ENCODE data around the gene CRTAC1. TPM values are rescaled to one million over a fixed set of nuclear protein-coding genes. Genes with fewer than 3 reads are reported as not detected.

The CRTAC1 gene
- total RNA-seq, 2 experiments from 2014 or later = not detected

GRCh38 chr10:97981816-97982215 lies 48.6 kb downstream of the CRTAC1 start:
- no peaks in the 10 kb centered on the region for H3K9me3 Mint-ChIP-seq
- H3K27me3 Mint-ChIP-seq = peaks cover 29% of the 10 kb centered on the region
- POLR2A ChIA-PET = no interaction called here
- H3K27ac Mint-ChIP-seq = no peak overlapping the region
- H3K36me3 Mint-ChIP-seq (ENCODE audit: low read depth) = no peaks in the 10 kb centered on the region
- CTCF ChIA-PET = no interaction called here
- no peaks in the 10 kb centered on the region for H3K4me1 Mint-ChIP-seq
- no peak for DNase-seq
- H3K4me3 Mint-ChIP-seq = no peak overlapping the region

GRCh38 chr10:97977673-97978072 lies 52.7 kb downstream of the CRTAC1 start:
- Mint-ChIP-seq H3K27ac (no peak overlapping the region), H3K9me3 (no peaks in the 10 kb centered on the region), H3K4me3 (no peak overlapping the region), H3K4me1 (no peaks in the 10 kb centered on the region), H3K27me3 (peaks cover 50% of the 10 kb centered on the region), H3K36me3 (ENCODE audit: low read depth) (no peaks in the 10 kb centered on the region)
- DNase-seq = no peak
- CTCF ChIA-PET = interaction anchor here (1.4 kb wide), 1 partner anchor 38 kb away, joined by 3 read pairs; no protein-coding TSS in a partner anchor
- POLR2A ChIA-PET = no interaction called here

GRCh38 chr10:97975598-97975997 lies 54.8 kb downstream of the CRTAC1 start:
- ChIA-PET POLR2A (no interaction called here), CTCF (no interaction called here)
- Mint-ChIP-seq H3K27ac (no peak overlapping the region), H3K9me3 (no peaks in the 10 kb centered on the region), H3K27me3 (peaks cover 51% of the 10 kb centered on the region), H3K36me3 (ENCODE audit: low read depth) (no peaks in the 10 kb centered on the region), H3K4me3 (no peak overlapping the region), H3K4me1 (no peaks in the 10 kb centered on the region)
- DNase-seq = no peak

GRCh38 chr10:97974526-97975525 lies 55.6 kb downstream of the CRTAC1 start:
- CTCF ChIA-PET = no interaction called here

GRCh38 chr10:97974100-97974499 lies 56.3 kb downstream of the CRTAC1 start:
- Mint-ChIP-seq H3K4me1 (no peaks in the 10 kb centered on the region), H3K4me3 (no peak overlapping the region)
- POLR2A ChIA-PET = no interaction called here

More at GRCh38 chr10:97974526-97975525, 55.6 kb downstream of the CRTAC1 start:
- H3K9me3 Mint-ChIP-seq = no peaks in the 10 kb centered on the region
- DNase-seq = no peak
- H3K4me3 Mint-ChIP-seq = no peak overlapping the region
- H3K27me3 Mint-ChIP-seq = peaks cover 54% of the 10 kb centered on the region
- no peaks in the 10 kb centered on the region for H3K36me3 Mint-ChIP-seq (ENCODE audit: low read depth)
- POLR2A ChIA-PET = no interaction called here
- H3K27ac Mint-ChIP-seq = no peak overlapping the region
- H3K4me1 Mint-ChIP-seq = no peaks in the 10 kb centered on the region

GRCh38 chr10:97969538-97970079 lies 60.8 kb downstream of the CRTAC1 start:
- ChIA-PET CTCF (interaction anchor here (1.5 kb wide), 1 partner anchor 28 kb away, joined by 3 read pairs; no protein-coding TSS in a partner anchor), POLR2A (no interaction called here)
- Mint-ChIP-seq H3K9me3 (no peaks in the 10 kb centered on the region), H3K4me1 (no peaks in the 10 kb centered on the region), H3K36me3 (ENCODE audit: low read depth) (no peaks in the 10 kb centered on the region), H3K27me3 (peaks cover 55% of the 10 kb centered on the region), H3K4me3 (no peak overlapping the region), H3K27ac (no peak overlapping the region)
- no peak for DNase-seq

More at GRCh38 chr10:97974100-97974499, 56.3 kb downstream of the CRTAC1 start:
- no peaks in the 10 kb centered on the region for H3K36me3 Mint-ChIP-seq (ENCODE audit: low read depth)
- peaks cover 56% of the 10 kb centered on the region for H3K27me3 Mint-ChIP-seq
- H3K9me3 Mint-ChIP-seq = no peaks in the 10 kb centered on the region
- no peak for DNase-seq
- no peak overlapping the region for H3K27ac Mint-ChIP-seq
- CTCF ChIA-PET = no interaction called here

- ChIA-PET POLR2A (no interaction called here), CTCF (interaction anchor here (0.6 kb wide), 1 partner anchor 101 kb away, joined by 3 read pairs; no protein-coding TSS in a partner anchor)
- no peak for DNase-seq
- H3K4me1 Mint-ChIP-seq = no peaks in the 10 kb centered on the region
- no peak overlapping the region for H3K4me3 Mint-ChIP-seq
- H3K27me3 Mint-ChIP-seq = peaks cover 22% of the 10 kb centered on the region
- H3K36me3 Mint-ChIP-seq (ENCODE audit: low read depth) = no peaks in the 10 kb centered on the region
- no peak overlapping the region for H3K27ac Mint-ChIP-seq
- no peaks in the 10 kb centered on the region for H3K9me3 Mint-ChIP-seq
Measured at GRCh38 chr10:97964748-97965147, 65.7 kb downstream of the CRTAC1 start.

GRCh38 chr10:97961945-97962344 lies 68.5 kb downstream of the CRTAC1 start:
- H3K4me1 Mint-ChIP-seq = no peaks in the 10 kb centered on the region
- ChIA-PET CTCF (no interaction called here), POLR2A (no interaction called here)
- no peaks in the 10 kb centered on the region for H3K9me3 Mint-ChIP-seq
- peaks cover 23% of the 10 kb centered on the region for H3K27me3 Mint-ChIP-seq
- no peak overlapping the region for H3K4me3 Mint-ChIP-seq
- no peaks in the 10 kb centered on the region for H3K36me3 Mint-ChIP-seq (ENCODE audit: low read depth)
- no peak overlapping the region for H3K27ac Mint-ChIP-seq
- no peak for DNase-seq

GRCh38 chr10:97960269-97961056 lies 70.0 kb downstream of the CRTAC1 start:
- H3K36me3 Mint-ChIP-seq (ENCODE audit: low read depth) = no peaks in the 10 kb centered on the region
- H3K4me3 Mint-ChIP-seq = no peak overlapping the region
- peaks cover 26% of the 10 kb centered on the region for H3K27me3 Mint-ChIP-seq
- no peaks in the 10 kb centered on the region for H3K9me3 Mint-ChIP-seq
- CTCF ChIA-PET = no interaction called here
- H3K4me1 Mint-ChIP-seq = no peaks in the 10 kb centered on the region
- H3K27ac Mint-ChIP-seq = no peak overlapping the region
- POLR2A ChIA-PET = no interaction called here
- no peak for DNase-seq

GRCh38 chr10:97949462-97949861 lies 81.0 kb downstream of the CRTAC1 start:
- Mint-ChIP-seq H3K4me1 (no peaks in the 10 kb centered on the region), H3K4me3 (no peak overlapping the region), H3K9me3 (peaks cover 14% of the 10 kb centered on the region), H3K27ac (no peak overlapping the region), H3K36me3 (ENCODE audit: low read depth) (no peaks in the 10 kb centered on the region), H3K27me3 (peaks cover 9% of the 10 kb centered on the region)
- ChIA-PET POLR2A (no interaction called here), CTCF (no interaction called here)
- DNase-seq = no peak

- no peaks in the 10 kb centered on the region for H3K4me1 Mint-ChIP-seq
- CTCF ChIA-PET = no interaction called here
- peaks cover 16% of the 10 kb centered on the region for H3K9me3 Mint-ChIP-seq
- H3K4me3 Mint-ChIP-seq = no peak overlapping the region
- H3K36me3 Mint-ChIP-seq (ENCODE audit: low read depth) = no peaks in the 10 kb centered on the region
- peaks cover 9% of the 10 kb centered on the region for H3K27me3 Mint-ChIP-seq
- no peak for DNase-seq
- no peak overlapping the region for H3K27ac Mint-ChIP-seq
- POLR2A ChIA-PET = no interaction called here
Measured at GRCh38 chr10:97948822-97949221, 81.6 kb downstream of the CRTAC1 start.

GRCh38 chr10:97944772-97945171 lies 85.6 kb downstream of the CRTAC1 start:
- Mint-ChIP-seq H3K4me3 (no peak overlapping the region), H3K27me3 (peaks cover 12% of the 10 kb centered on the region), H3K4me1 (no peaks in the 10 kb centered on the region), H3K9me3 (peaks cover 16% of the 10 kb centered on the region), H3K27ac (no peak overlapping the region), H3K36me3 (ENCODE audit: low read depth) (no peaks in the 10 kb centered on the region)
- ChIA-PET POLR2A (no interaction called here), CTCF (no interaction called here)
- no peak for DNase-seq

- DNase-seq = no peak
- H3K9me3 Mint-ChIP-seq = peaks cover 12% of the 10 kb centered on the region
- H3K4me3 Mint-ChIP-seq = no peak overlapping the region
- ChIA-PET POLR2A (no interaction called here), CTCF (no interaction called here)
- H3K4me1 Mint-ChIP-seq = no peaks in the 10 kb centered on the region
- no peaks in the 10 kb centered on the region for H3K36me3 Mint-ChIP-seq (ENCODE audit: low read depth)
- no peak overlapping the region for H3K27ac Mint-ChIP-seq
- H3K27me3 Mint-ChIP-seq = peaks cover 14% of the 10 kb centered on the region
Measured at GRCh38 chr10:97943294-97943693, 87.1 kb downstream of the CRTAC1 start.
